Parathyroid adenoma (tissue), 2 donors: ENCODE results near the gene MAN1A1.

Experiments used
- H2AFZ ChIP-seq: fragments of 300-600 bp; sonication (generic); one replicate; pipeline ENCODE4 v1.7.0; 2017; ENCODE audit warnings: antibody characterized with exemption, mild to moderate bottlenecking
- H3K27ac ChIP-seq: fragments of 300-600 bp; sonication (generic); one replicate; pipeline ENCODE4 v1.7.0; 2017
- H3K27me3 ChIP-seq: fragments of 300-600 bp; sonication (generic); one replicate; pipeline ENCODE4 v1.7.0; 2017; ENCODE audit warnings: low read length; ENCODE audit not compliant: control insufficient read depth, insufficient read depth
- H3K36me3 ChIP-seq: fragments of 300-600 bp; sonication (generic); one replicate; pipeline ENCODE4 v1.7.0; 2017; ENCODE audit warnings: low read length; ENCODE audit not compliant: control insufficient read depth, insufficient read depth
- H3K4me1 ChIP-seq: fragments of 300-600 bp; sonication (generic); one replicate; pipeline ENCODE4 v1.7.0; 2017; ENCODE audit warnings: control low read depth
- H3K4me2 ChIP-seq: fragments of 300-600 bp; sonication (generic); one replicate; pipeline ENCODE4 v1.7.0; 2017; ENCODE audit warnings: low read length
- H3K4me3 ChIP-seq: fragments of 300-600 bp; sonication (generic); one replicate; pipeline ENCODE4 v1.7.0; 2017; ENCODE audit warnings: low read depth, low read length
- H3K79me2 ChIP-seq: fragments of 300-600 bp; sonication (generic); one replicate; pipeline ENCODE4 v1.7.0; 2017; ENCODE audit warnings: control low read depth
- H3K9ac ChIP-seq: fragments of 300-600 bp; sonication (generic); one replicate; pipeline ENCODE4 v1.7.0; 2017; ENCODE audit warnings: mild to moderate bottlenecking
- H3K9me3 ChIP-seq: fragments of 300-600 bp; sonication (generic); one replicate; pipeline ENCODE4 v1.7.0; 2017; ENCODE audit warnings: low read length; ENCODE audit not compliant: control insufficient read depth
- TF ChIP-seq, protein P1 (sequence below): fragments of 300-600 bp; sonication (generic); IDR thresholded peaks from one replicate; pipeline ENCODE4 v1.7.0; 2017; ENCODE audit warnings: antibody characterized with exemption, mild to moderate bottlenecking
- donor health status: primary hyperparathyroidism.

MAN1A1 gene

DNA sequence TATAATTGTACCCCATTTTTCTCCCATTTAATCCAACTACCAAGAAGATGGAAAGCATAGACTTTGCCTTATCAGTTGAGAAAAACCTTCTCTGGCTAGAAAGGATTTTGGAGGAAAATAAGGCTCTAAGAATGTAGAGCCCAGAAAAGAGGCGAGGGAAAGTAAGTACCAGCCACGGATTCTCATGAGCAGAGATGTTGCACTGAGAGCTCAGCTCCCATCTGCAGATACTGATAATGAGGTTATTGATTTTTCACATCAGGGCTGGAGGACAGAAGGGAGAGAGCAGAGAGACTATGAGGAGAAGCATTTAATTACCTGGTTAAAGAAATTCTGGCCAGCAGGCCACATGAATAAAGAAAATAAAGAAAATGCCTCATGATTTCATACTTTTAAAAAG lies 166.7 kb downstream of the MAN1A1 start:
- TF ChIP-seq, protein P1, sequence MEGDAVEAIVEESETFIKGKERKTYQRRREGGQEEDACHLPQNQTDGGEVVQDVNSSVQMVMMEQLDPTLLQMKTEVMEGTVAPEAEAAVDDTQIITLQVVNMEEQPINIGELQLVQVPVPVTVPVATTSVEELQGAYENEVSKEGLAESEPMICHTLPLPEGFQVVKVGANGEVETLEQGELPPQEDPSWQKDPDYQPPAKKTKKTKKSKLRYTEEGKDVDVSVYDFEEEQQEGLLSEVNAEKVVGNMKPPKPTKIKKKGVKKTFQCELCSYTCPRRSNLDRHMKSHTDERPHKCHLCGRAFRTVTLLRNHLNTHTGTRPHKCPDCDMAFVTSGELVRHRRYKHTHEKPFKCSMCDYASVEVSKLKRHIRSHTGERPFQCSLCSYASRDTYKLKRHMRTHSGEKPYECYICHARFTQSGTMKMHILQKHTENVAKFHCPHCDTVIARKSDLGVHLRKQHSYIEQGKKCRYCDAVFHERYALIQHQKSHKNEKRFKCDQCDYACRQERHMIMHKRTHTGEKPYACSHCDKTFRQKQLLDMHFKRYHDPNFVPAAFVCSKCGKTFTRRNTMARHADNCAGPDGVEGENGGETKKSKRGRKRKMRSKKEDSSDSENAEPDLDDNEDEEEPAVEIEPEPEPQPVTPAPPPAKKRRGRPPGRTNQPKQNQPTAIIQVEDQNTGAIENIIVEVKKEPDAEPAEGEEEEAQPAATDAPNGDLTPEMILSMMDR, result no peak
- no peaks in the 10 kb centered on the region for H3K79me2 ChIP-seq
- H3K36me3 ChIP-seq, result no peaks in the 10 kb centered on the region

DNA sequence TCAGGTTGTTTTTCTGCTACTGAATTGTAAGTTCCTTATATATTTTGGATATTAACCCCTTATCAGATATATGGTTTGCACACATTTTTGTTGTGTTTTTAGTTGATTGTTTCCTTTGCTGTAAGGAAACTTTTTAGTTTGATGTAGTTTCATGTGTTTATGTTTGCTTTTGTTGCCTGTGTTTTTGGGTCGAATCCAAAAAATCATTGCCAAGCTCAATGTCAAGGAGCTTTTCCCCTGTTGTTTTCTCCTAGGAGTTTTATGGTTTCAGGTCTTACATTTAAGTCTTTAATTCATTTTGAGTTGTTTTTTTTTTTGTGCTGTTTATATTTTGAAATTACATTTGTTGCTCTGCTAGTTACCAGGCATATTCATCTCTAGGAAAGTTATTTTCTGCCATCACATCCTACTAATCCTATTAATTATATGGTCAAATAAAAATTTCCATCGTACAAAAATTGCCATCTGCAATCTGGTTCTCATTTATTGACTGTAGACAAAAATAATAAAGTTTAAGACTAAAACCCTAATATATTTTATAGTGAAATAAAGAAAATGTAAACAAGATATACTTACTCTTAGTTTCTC lies 167.3 kb downstream of the MAN1A1 start:
- Histone ChIP-seq H3K9ac (no peak overlapping the region), H2AFZ (no peak overlapping the region), H3K27ac (no peak overlapping the region), H3K79me2 (no peaks in the 10 kb centered on the region), H3K9me3 (no peaks in the 10 kb centered on the region), H3K4me3 (no peak overlapping the region), H3K4me2 (no peak overlapping the region), H3K36me3 (no peaks in the 10 kb centered on the region), H3K27me3 (no peaks in the 10 kb centered on the region), H3K4me1 (no peaks in the 10 kb centered on the region)
- TF ChIP-seq, protein P1, result no peak

More for the DNA sequence above, 166.7 kb downstream of the MAN1A1 start:
- no peak overlapping the region for H3K27ac ChIP-seq
- H2AFZ ChIP-seq, result no peak overlapping the region
- H3K4me2 ChIP-seq, result no peak overlapping the region
- H3K4me3 ChIP-seq, result no peak overlapping the region
- no peaks in the 10 kb centered on the region for H3K4me1 ChIP-seq
- H3K9ac ChIP-seq, result no peak overlapping the region
- H3K27me3 ChIP-seq, result no peaks in the 10 kb centered on the region
- H3K9me3 ChIP-seq, result no peaks in the 10 kb centered on the region

DNA sequence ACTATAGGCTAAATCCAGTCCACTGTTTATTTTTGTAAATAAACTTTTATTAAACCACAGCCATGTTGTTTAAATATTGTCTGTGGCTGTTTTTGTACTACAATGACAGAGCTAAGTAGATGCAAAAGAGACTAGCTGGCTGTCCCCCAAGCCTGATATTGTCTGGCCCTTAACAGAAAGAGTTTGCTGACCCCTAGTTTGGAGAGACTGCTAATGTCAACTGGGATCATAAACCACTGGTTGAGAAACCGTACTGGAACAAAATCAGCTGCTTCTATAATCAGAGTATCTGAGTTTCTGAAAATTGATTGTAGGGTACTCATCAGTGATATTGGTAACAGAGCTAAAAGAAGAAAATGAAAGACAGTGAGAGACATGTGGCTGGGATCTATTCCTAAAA lies 168.5 kb downstream of the MAN1A1 start:
- Histone ChIP-seq H3K36me3 (no peaks in the 10 kb centered on the region), H3K9ac (no peak overlapping the region), H3K4me2 (no peak overlapping the region), H2AFZ (no peak overlapping the region), H3K27me3 (no peaks in the 10 kb centered on the region), H3K9me3 (no peaks in the 10 kb centered on the region), H3K4me3 (no peak overlapping the region), H3K4me1 (no peaks in the 10 kb centered on the region), H3K27ac (no peak overlapping the region), H3K79me2 (no peaks in the 10 kb centered on the region)
- TF ChIP-seq, protein P1, result no peak

DNA sequence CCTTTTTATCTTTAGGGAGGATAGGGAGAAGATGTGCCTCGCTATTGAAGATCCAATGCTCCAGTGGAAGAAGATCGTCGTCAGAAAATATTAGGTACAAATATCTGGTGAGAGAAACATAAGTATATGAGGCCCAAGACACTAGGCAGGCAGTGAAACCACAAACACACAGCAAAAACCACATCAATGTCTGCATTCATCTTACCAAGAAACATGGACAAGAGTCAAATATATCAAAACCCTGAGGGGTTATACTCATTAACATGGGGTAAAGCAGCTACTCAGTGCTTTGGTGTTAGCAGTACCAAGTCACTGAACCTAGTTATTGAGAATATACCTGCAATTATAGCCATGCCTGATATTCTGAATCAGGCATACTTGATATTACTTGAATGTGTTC lies 169.7 kb downstream of the MAN1A1 start:
- Histone ChIP-seq H3K36me3 (no peaks in the 10 kb centered on the region), H3K9me3 (no peaks in the 10 kb centered on the region), H3K4me3 (no peak overlapping the region), H3K4me2 (no peak overlapping the region), H3K27ac (no peak overlapping the region), H3K27me3 (no peaks in the 10 kb centered on the region), H3K9ac (no peak overlapping the region), H3K4me1 (no peaks in the 10 kb centered on the region), H3K79me2 (no peaks in the 10 kb centered on the region), H2AFZ (no peak overlapping the region)
- TF ChIP-seq, protein P1, result no peak

DNA sequence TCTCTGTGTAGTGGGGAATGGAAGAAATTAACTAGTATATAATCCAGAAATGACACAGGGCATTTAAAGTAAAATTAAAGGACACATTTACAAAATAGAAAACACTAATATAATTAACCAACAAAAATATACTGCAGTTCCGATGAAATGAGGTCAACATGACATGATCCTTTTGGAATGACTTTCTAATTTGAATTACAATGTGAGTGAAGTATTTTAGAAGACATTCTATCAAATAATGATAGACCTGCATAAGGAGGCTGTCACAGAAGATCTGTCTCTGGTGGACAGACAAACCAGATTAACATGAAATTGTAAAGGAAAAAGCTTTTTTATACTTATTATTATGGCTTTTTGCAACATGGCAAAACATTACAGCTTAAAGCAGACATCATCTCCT lies 170.5 kb downstream of the MAN1A1 start:
- no peak overlapping the region for H3K4me3 ChIP-seq
- H3K9me3 ChIP-seq, result no peaks in the 10 kb centered on the region
- no peak overlapping the region for H2AFZ ChIP-seq
- no peaks in the 10 kb centered on the region for H3K4me1 ChIP-seq
- H3K27me3 ChIP-seq, result no peaks in the 10 kb centered on the region
- no peak overlapping the region for H3K9ac ChIP-seq
- H3K36me3 ChIP-seq, result no peaks in the 10 kb centered on the region
- no peaks in the 10 kb centered on the region for H3K79me2 ChIP-seq
- TF ChIP-seq, protein P1, result no peak
- H3K27ac ChIP-seq, result no peak overlapping the region
- H3K4me2 ChIP-seq, result no peak overlapping the region
